Smooth muscle cell (in vitro differentiated cells): ENCODE results near the gene SMARCAL1. TPM values are rescaled to one million over a fixed set of nuclear protein-coding genes. Genes with fewer than 3 reads are reported as not detected.
A peak's percentile ranks its signal among the peaks of the same experiment; 100 is the strongest.

Source experiments
- DNase-seq: peaks from one replicate; lab custom pipeline; 2025; ENCODE audit not compliant: unreplicated experiment; lab: John Stamatoyannopoulos, UW
- H2AFZ ChIP-seq: fragments of 200-600 bp; sonication (generic); 2 replicates; pipeline ENCODE4 v1.6.0; 2016; ENCODE audit warnings: antibody characterized with exemption, low read depth, mild to moderate bottlenecking
- H3F3A ChIP-seq: fragments of 200-600 bp; sonication (generic); 2 replicates; pipeline ENCODE4 v1.6.0; 2017; ENCODE audit warnings: antibody characterized with exemption, low read depth
- H3K27ac ChIP-seq: fragments of 200-600 bp; sonication (generic); 2 replicates; pipeline ENCODE4 v1.5.1; 2016; ENCODE audit warnings: low read depth, mild to moderate bottlenecking
- H3K27me3 ChIP-seq: fragments of 200-600 bp; sonication (generic); 2 replicates; pipeline ENCODE4 v1.6.1; 2016; ENCODE audit warnings: low read depth, mild to moderate bottlenecking
- H3K36me3 ChIP-seq: fragments of 200-600 bp; sonication (generic); 2 replicates; pipeline ENCODE4 v1.5.1; 2016; ENCODE audit warnings: low read depth
- H3K4me1 ChIP-seq: fragments of 200-600 bp; sonication (generic); 2 replicates; pipeline ENCODE4 v1.5.1; 2016; ENCODE audit warnings: low read depth
- H3K4me2 ChIP-seq: fragments of 200-600 bp; sonication (generic); 2 replicates; pipeline ENCODE4 v1.6.0; 2016; ENCODE audit warnings: mild to moderate bottlenecking
- H3K4me3 ChIP-seq: fragments of 200-600 bp; sonication (generic); 2 replicates; pipeline ENCODE4 v1.5.1; 2016; ENCODE audit warnings: mild to moderate bottlenecking
- H3K79me2 ChIP-seq: fragments of 200-600 bp; sonication (generic); 2 replicates; pipeline ENCODE4 v1.6.0; 2016; ENCODE audit warnings: low read depth, mild to moderate bottlenecking
- H3K9ac ChIP-seq: fragments of 200-600 bp; sonication (generic); 2 replicates; pipeline ENCODE4 v1.6.0; 2016; ENCODE audit warnings: low read depth
- H3K9me3 ChIP-seq: fragments of 200-600 bp; sonication (generic); replicated peaks from 2 replicates; pipeline ENCODE4 v1.5.1; 2016; ENCODE audit warnings: low read depth
- H4K20me1 ChIP-seq: fragments of 200-600 bp; sonication (generic); 2 replicates; pipeline ENCODE4 v1.6.0; 2016; ENCODE audit warnings: low read depth
- CTCF ChIP-seq: fragments of 200-600 bp; sonication (generic); IDR thresholded peaks from 2 replicates; pipeline ENCODE4 v1.5.1; 2017; ENCODE audit warnings: borderline replicate concordance, mild to moderate bottlenecking, antibody characterized with exemption; ENCODE audit not compliant: insufficient read depth, poor library complexity, severe bottlenecking
- WGBS: methylation state at CpG from one replicate; pipeline ENCODE4 v1.1.7; 2016; ENCODE audit warnings: low lambda C conversion rate; 5-methylcytosine and 5-hydroxymethylcytosine counted together
- polyA plus RNA-seq: library from polyadenylated mRNA; unstranded; fragments of >200 nt; fragmentation: Nextera tagmentation; extraction: Ambion mirVana; gene quantifications from 2 replicates; pipeline ENCODE4 v1.2.1, GENCODE V29; 2016
- total RNA-seq: library from RNA; depleted of rRNA; stranded (reverse); fragments of >200 nt; gene quantifications from 2 replicates; pipeline ENCODE4 v1.2.3, GENCODE V29; 2014

The SMARCAL1 gene
- total and polyA plus RNA-seq, 2 experiments from 2014 or later, result 23.1 to 33.5 TPM

- Histone ChIP-seq H4K20me1 (no peaks in the 10 kb centered on the region), H3K27ac (no peak overlapping the region), H3K36me3 (no peaks in the 10 kb centered on the region), H2AFZ (no peak overlapping the region), H3F3A (no peaks in the 10 kb centered on the region), H3K4me1 (peaks cover 11% of the 10 kb centered on the region), H3K79me2 (no peaks in the 10 kb centered on the region), H3K9me3 (no peaks in the 10 kb centered on the region), H3K4me3 (no peak overlapping the region), H3K27me3 (peaks cover 26% of the 10 kb centered on the region), H3K9ac (no peak overlapping the region), H3K4me2 (no peak overlapping the region)
- no peak for TF ChIP-seq CTCF
- no peak for DNase-seq
- 92% methylated on average over 2 of the region's 2 CpGs for WGBS
These were observed 46.8 kb upstream of the SMARCAL1 start for GRCh38 chr2:216365518-216365917.

- Histone ChIP-seq H3K79me2 (no peaks in the 10 kb centered on the region), H3K4me2 (no peak overlapping the region), H3K27ac (no peak overlapping the region), H4K20me1 (no peaks in the 10 kb centered on the region), H3K36me3 (no peaks in the 10 kb centered on the region), H3K4me3 (no peak overlapping the region), H3K9me3 (no peaks in the 10 kb centered on the region), H3K4me1 (peaks cover 16% of the 10 kb centered on the region), H3F3A (no peaks in the 10 kb centered on the region), H2AFZ (no peak overlapping the region), H3K27me3 (peaks cover 37% of the 10 kb centered on the region), H3K9ac (no peak overlapping the region)
- TF ChIP-seq CTCF, result no peak
- DNase-seq, result no peak
- WGBS, result 70% methylated on average over 5 of the region's 5 CpGs
These were observed 45.4 kb upstream of the SMARCAL1 start for GRCh38 chr2:216366777-216367471.

GRCh38 chr2:216369821-216370220 is 42.5 kb upstream of the SMARCAL1 start:
- peaks cover 11% of the 10 kb centered on the region for H3F3A ChIP-seq
- no peak overlapping the region for H3K27ac ChIP-seq
- no peak overlapping the region for H3K9ac ChIP-seq
- H2AFZ ChIP-seq, result no peak overlapping the region
- no peaks in the 10 kb centered on the region for H3K79me2 ChIP-seq
- no peak overlapping the region for H3K4me2 ChIP-seq
- H3K4me1 ChIP-seq, result peaks cover 22% of the 10 kb centered on the region
- no peak for TF ChIP-seq CTCF
- no peaks in the 10 kb centered on the region for H3K9me3 ChIP-seq
- H3K27me3 ChIP-seq, result peaks cover 37% of the 10 kb centered on the region
- no peaks in the 10 kb centered on the region for H4K20me1 ChIP-seq
- WGBS, result 83% methylated on average over 7 of the region's 18 CpGs
- H3K36me3 ChIP-seq, result no peaks in the 10 kb centered on the region
- DNase-seq, result no peak
- no peak overlapping the region for H3K4me3 ChIP-seq

- DNase-seq, result no peak
- H3K4me2 ChIP-seq, result peak overlapping the region; percentile 94
- 3% methylated on average over 47 of the region's 53 CpGs for WGBS
These were observed 41.1 kb upstream of the SMARCAL1 start for GRCh38 chr2:216370961-216371712.

More at GRCh38 chr2:216370961-216371712, 41.1 kb upstream of the SMARCAL1 start:
- H3K36me3 ChIP-seq, result no peaks in the 10 kb centered on the region
- TF ChIP-seq CTCF, result no peak
- no peaks in the 10 kb centered on the region for H3K9me3 ChIP-seq
- no peak overlapping the region for H3K9ac ChIP-seq
- peaks cover 11% of the 10 kb centered on the region for H3F3A ChIP-seq
- H3K27ac ChIP-seq, result no peak overlapping the region
- H3K4me1 ChIP-seq, result peaks cover 22% of the 10 kb centered on the region
- no peak overlapping the region for H2AFZ ChIP-seq
- H4K20me1 ChIP-seq, result no peaks in the 10 kb centered on the region
- H3K4me3 ChIP-seq, result peak overlapping the region; percentile 54
- H3K27me3 ChIP-seq, result peaks cover 37% of the 10 kb centered on the region
- no peaks in the 10 kb centered on the region for H3K79me2 ChIP-seq
